ENCODE measurements around the gene RPL13.

DNA sequence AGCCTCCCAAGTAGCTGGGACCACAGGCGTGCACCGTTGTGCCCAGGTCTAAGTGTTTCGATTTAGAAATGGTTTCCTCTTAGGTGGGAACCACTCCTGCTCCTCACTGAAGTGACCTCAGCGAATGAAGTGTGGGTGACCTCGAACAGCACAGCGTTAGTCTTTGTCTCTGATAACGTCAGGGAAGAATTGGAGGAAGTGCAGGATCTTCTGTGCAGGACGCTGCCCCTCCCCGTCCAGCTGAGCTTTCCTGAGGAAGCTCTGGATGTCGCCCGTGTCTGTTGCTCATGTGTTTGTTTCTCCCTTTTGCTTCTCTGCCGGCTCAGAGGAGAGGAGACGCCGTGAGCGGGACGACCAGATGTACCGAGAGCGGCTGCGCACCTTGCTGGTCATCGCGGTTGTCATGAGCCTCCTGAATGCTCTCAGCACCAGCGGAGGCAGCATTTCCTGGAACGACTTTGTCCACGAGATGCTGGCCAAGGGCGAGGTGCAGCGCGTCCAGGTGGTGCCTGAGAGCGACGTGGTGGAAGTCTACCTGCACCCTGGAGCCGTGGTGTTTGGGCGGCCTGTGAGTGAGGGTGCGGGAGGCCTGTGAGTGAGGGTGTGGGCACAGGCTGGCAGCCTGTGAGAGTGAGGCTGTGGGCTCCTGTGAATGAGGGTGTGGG lies 36.7 kb upstream of the RPL13 start:
- TF ChIP-seq, protein P1, sequence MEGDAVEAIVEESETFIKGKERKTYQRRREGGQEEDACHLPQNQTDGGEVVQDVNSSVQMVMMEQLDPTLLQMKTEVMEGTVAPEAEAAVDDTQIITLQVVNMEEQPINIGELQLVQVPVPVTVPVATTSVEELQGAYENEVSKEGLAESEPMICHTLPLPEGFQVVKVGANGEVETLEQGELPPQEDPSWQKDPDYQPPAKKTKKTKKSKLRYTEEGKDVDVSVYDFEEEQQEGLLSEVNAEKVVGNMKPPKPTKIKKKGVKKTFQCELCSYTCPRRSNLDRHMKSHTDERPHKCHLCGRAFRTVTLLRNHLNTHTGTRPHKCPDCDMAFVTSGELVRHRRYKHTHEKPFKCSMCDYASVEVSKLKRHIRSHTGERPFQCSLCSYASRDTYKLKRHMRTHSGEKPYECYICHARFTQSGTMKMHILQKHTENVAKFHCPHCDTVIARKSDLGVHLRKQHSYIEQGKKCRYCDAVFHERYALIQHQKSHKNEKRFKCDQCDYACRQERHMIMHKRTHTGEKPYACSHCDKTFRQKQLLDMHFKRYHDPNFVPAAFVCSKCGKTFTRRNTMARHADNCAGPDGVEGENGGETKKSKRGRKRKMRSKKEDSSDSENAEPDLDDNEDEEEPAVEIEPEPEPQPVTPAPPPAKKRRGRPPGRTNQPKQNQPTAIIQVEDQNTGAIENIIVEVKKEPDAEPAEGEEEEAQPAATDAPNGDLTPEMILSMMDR (IDR thresholded peaks at IDR 0.05) = no peak
- TF ChIP-seq POLR2A (IDR thresholded peaks at IDR 0.05) = no peak
